AG09309 (cell line): Measurements from ENCODE around the gene OR10J1.

Source experiments
- DNase-seq: peaks from one replicate; pipeline ENCODE4 v3.0.0-alpha.2; 2010; ENCODE audit warnings: low read depth
- H3K4me3 ChIP-seq: 2 replicates; pipeline ENCODE4 v1.5.1; 2011; ENCODE audit warnings: mild to moderate bottlenecking, low read depth, low read length, moderate library complexity; ENCODE audit not compliant: control insufficient read depth
- TF ChIP-seq, protein P1 (sequence below): IDR thresholded peaks from 2 replicates; pipeline ENCODE4 v1.5.1; 2011; ENCODE audit warnings: mild to moderate bottlenecking, low read depth, low read length, inconsistent platforms; ENCODE audit not compliant: insufficient read depth, control insufficient read depth; ENCODE audit errors: missing control alignments

OR10J1 gene

DNA sequence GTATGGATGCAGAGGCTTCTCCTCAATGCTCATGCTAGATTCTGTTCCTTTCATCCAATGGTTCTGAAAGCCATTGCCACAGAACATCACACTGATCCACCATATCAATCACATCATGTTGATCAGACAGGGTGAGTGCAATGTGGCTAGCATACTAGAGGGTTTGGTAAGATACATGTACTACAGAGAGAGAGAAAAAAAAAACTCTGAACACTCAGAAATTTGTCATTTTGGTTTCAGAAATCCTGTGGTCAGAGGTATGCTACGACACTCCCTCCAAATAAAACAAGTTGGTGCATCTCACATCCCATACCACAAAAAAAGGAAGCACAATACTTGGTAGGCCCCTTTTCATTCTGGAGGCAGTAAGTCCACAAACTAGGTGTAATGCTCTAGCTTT, 35.4 kb downstream of the OR10J1 start:
- TF ChIP-seq, protein P1, sequence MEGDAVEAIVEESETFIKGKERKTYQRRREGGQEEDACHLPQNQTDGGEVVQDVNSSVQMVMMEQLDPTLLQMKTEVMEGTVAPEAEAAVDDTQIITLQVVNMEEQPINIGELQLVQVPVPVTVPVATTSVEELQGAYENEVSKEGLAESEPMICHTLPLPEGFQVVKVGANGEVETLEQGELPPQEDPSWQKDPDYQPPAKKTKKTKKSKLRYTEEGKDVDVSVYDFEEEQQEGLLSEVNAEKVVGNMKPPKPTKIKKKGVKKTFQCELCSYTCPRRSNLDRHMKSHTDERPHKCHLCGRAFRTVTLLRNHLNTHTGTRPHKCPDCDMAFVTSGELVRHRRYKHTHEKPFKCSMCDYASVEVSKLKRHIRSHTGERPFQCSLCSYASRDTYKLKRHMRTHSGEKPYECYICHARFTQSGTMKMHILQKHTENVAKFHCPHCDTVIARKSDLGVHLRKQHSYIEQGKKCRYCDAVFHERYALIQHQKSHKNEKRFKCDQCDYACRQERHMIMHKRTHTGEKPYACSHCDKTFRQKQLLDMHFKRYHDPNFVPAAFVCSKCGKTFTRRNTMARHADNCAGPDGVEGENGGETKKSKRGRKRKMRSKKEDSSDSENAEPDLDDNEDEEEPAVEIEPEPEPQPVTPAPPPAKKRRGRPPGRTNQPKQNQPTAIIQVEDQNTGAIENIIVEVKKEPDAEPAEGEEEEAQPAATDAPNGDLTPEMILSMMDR, result no peak
- no peak for DNase-seq
- H3K4me3 ChIP-seq, result no peak overlapping the region

DNA sequence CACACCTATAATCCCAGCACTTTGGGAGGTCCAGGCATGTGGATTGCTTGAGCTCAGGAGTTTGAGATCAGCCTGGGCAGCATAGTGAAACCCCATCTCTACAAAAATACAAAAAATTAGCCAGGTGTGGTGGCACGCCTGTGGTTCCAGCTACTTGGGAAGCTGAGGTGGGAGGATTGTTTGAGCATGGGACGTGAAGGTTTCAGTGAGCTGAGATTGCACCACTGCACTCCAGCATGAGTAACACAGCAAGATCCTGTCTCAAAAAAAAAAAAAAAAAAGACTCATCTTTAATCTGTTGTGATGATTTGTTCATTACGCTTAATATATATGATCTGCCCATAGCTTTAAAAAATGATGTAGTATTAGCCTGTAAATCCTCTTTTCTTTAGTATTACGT, 44.0 kb downstream of the OR10J1 start:
- no peak overlapping the region for H3K4me3 ChIP-seq
- TF ChIP-seq, protein P1, result no peak
- no peak for DNase-seq
